Mucosa of rectum (tissue), 2 donors: ENCODE data around the gene OSBPL7.

Experiments
- H3K27ac ChIP-seq, 2 donors: one replicate each; pipeline ENCODE4 v1.7.0; 2013; ENCODE audit warnings: inconsistent platforms in 2 of 2, low read depth in 2 of 2, low read length in 2 of 2
- H3K27me3 ChIP-seq, 2 donors: one replicate each; pipeline ENCODE4 v1.7.0; 2013; ENCODE audit warnings: low read length in 2 of 2; ENCODE audit not compliant: control insufficient read depth in 2 of 2, insufficient read depth in 2 of 2
- H3K36me3 ChIP-seq, 2 donors: one replicate each; pipeline ENCODE4 v1.7.0; 2013; ENCODE audit warnings: low read length in 2 of 2; ENCODE audit not compliant: control insufficient read depth in 2 of 2, insufficient read depth in 2 of 2
- H3K4me1 ChIP-seq, 2 donors: one replicate each; pipeline ENCODE4 v1.7.0; 2013; ENCODE audit warnings: low read length in 2 of 2, mild to moderate bottlenecking in 1 of 2; ENCODE audit not compliant: control insufficient read depth in 2 of 2, insufficient read depth in 2 of 2
- H3K4me3 ChIP-seq, 2 donors: one replicate each; pipeline ENCODE4 v1.7.0; 2013; ENCODE audit warnings: low read length in 2 of 2
- H3K9ac ChIP-seq, 2 donors: one replicate each; pipeline ENCODE4 v1.7.0; 2013; ENCODE audit warnings: low read length in 2 of 2, low read depth in 1 of 2, mild to moderate bottlenecking in 1 of 2
- H3K9me3 ChIP-seq, 2 donors: one replicate each; pipeline ENCODE4 v1.7.0; 2013; ENCODE audit warnings: low read length in 2 of 2; ENCODE audit not compliant: control insufficient read depth in 2 of 2
- donor health status: healthy.
- donor health status: Normal muscosa, but diverticular disease.

OSBPL7 gene

GRCh38 chr17:47815106-47815918, 6.3 kb downstream of the OSBPL7 start:
- Histone ChIP-seq H3K36me3 (peaks cover 70 to 77% of the 10 kb centered on the region in 2 donors), H3K9me3 (no peaks in the 10 kb centered on the region), H3K27ac (no peak overlapping the region), H3K9ac (no peak overlapping the region), H3K4me1 (peaks cover 22 to 26% of the 10 kb centered on the region in 2 donors), H3K4me3 (no peak overlapping the region), H3K27me3 (no peaks in the 10 kb centered on the region)

- H3K9me3 ChIP-seq = no peaks in the 10 kb centered on the region
- H3K4me1 ChIP-seq = peaks cover 23 to 24% of the 10 kb centered on the region in 2 donors
- H3K4me3 ChIP-seq = no peak overlapping the region
- H3K27me3 ChIP-seq = no peaks in the 10 kb centered on the region
- H3K9ac ChIP-seq = no peak overlapping the region
- no peak overlapping the region for H3K27ac ChIP-seq
- peaks cover 75 to 79% of the 10 kb centered on the region in 2 donors for H3K36me3 ChIP-seq
Measured at GRCh38 chr17:47813512-47814031, 8.0 kb downstream of the OSBPL7 start.

- Histone ChIP-seq H3K4me3 (no peak overlapping the region), H3K9ac (no peak overlapping the region), H3K9me3 (no peaks in the 10 kb centered on the region), H3K27me3 (no peaks in the 10 kb centered on the region), H3K27ac (no peak overlapping the region), H3K4me1 (peaks cover 23 to 24% of the 10 kb centered on the region in 2 donors), H3K36me3 (peaks cover 75 to 79% of the 10 kb centered on the region in 2 donors)
Measured at GRCh38 chr17:47813077-47813476, 8.5 kb downstream of the OSBPL7 start.

DNA sequence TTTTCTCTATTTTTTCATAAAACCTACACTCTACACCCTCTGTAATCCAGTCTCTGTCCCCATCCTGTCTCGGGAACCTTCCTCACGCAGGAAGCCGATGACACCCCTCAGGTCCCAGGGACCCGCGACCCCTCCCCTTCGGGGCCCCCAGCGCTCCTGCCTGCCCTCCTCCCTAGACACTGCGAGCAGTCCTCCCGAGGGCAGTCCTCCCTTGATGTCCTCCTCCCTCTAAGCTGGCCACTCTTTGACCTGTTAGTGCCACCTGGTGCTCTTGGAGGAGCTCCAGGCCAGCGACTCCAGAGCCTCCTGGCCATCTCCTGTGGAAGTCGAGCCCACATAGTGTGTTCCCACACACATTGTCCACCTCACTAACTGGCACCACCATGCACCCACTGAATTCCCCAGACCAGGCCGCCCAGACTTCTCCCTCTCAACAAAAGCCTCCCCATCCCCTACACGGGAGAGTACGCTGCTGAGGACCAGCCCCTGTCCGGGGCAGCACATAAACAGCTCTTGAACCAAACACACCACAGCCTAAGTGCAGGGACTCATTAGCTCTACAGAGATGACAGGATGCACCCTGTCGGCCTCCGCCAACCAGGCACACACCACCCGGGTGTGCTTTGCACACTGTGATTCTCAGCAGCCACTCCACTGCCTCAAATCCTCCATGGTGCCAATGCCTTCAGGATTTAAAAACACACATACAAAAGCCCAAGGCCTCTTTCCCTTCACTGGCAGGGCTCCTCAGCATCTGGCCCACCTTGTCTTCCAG, 9.3 kb downstream of the OSBPL7 start:
- peaks cover 75 to 81% of the 10 kb centered on the region in 2 donors for H3K36me3 ChIP-seq
- no peaks in the 10 kb centered on the region for H3K27me3 ChIP-seq
- no peaks in the 10 kb centered on the region for H3K9me3 ChIP-seq
- no peak overlapping the region for H3K4me3 ChIP-seq
- H3K4me1 ChIP-seq = peaks cover 23 to 24% of the 10 kb centered on the region in 2 donors
- no peak overlapping the region for H3K9ac ChIP-seq
- peak overlapping the region in 1 of 2 donors; percentile 83 for H3K27ac ChIP-seq

- H3K9me3 ChIP-seq = no peaks in the 10 kb centered on the region
- no peaks in the 10 kb centered on the region for H3K27me3 ChIP-seq
- no peak overlapping the region for H3K9ac ChIP-seq
- peaks cover 76 to 82% of the 10 kb centered on the region in 2 donors for H3K36me3 ChIP-seq
- H3K27ac ChIP-seq = peak overlapping the region; percentile 83 to 84
- no peak overlapping the region for H3K4me3 ChIP-seq
- H3K4me1 ChIP-seq = peaks cover 23 to 24% of the 10 kb centered on the region in 2 donors
Measured at GRCh38 chr17:47811709-47812108, 9.9 kb downstream of the OSBPL7 start.

DNA sequence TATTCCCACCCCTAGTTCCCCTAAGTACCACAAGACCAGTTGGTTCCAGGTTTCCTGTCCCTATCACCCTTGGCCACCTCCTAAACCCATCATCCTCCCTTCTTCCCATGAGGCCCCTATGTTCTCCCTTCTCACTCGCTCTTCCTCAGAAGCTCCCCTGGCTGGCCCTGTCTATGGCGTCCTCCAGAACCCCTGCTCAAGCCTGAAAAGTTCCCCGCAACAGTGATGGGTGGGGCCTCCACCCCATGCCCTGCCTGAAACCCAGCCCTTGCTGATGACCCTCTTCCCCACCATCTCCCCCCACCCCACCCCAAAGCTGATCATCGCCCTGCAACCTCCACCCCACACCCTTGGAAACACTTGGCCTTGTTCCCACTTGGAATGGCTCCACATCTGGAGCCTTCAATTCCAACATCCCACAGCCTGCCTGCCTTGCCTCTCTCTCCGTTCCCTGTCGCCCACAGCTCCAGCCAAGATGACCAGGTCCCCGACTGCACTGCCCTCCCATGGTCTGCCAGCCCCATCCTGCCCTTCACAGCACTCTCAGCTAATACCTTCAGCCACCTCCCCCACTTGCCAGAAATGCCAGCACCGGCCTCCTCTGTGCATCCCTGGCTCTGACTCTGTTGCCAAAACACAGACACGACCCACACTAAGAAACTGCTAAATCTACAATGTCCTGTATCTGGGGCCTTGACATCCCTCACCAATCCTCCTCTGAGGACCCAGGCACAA, 10.5 kb downstream of the OSBPL7 start:
- peaks cover 72 to 78% of the 10 kb centered on the region in 2 donors for H3K36me3 ChIP-seq
- H3K27ac ChIP-seq = peak overlapping the region; percentile 83 to 84
- peak overlapping the region in 1 of 2 donors; percentile 11 for H3K9ac ChIP-seq

DNA sequence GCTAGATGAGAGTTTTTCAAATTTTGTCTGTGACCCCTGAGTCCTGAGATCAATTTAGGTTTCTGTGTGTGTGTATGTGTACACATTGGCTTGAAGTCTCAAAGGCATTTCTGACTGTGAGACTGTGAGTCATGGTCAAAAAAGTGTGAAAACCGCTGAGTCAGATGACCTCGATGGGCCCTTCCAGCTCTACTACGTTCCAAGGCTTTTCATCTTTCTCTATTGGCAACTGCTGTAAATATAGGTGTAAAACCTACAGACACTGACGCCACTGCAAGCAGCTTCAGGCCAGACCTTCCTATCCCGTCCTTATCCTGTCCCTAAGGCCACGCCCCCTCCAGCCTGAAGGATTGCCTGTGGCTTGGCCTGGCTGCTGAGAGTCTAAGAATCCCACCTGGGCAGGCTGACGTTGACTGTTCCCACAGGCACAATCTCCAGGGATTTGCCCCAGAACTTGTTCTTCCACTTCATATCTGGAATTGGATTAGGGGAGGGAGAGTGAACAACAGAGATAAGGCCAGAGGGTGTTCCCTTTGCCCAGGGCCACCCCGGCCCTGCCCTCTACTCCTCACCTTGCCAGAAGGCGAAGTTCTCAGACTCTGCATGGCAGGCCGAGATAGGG, 11.3 kb downstream of the OSBPL7 start:
- peaks cover 64 to 70% of the 10 kb centered on the region in 2 donors for H3K36me3 ChIP-seq

More for the DNA sequence above, 10.5 kb downstream of the OSBPL7 start:
- H3K27me3 ChIP-seq = no peaks in the 10 kb centered on the region
- peaks cover 23 to 24% of the 10 kb centered on the region in 2 donors for H3K4me1 ChIP-seq
- peak overlapping the region in 1 of 2 donors; percentile 25 for H3K4me3 ChIP-seq
- H3K9me3 ChIP-seq = no peaks in the 10 kb centered on the region

GRCh38 chr17:47808830-47809480, 12.6 kb downstream of the OSBPL7 start:
- no peaks in the 10 kb centered on the region for H3K9me3 ChIP-seq
- H3K36me3 ChIP-seq = peaks cover 52 to 57% of the 10 kb centered on the region in 2 donors
- H3K4me3 ChIP-seq = no peak overlapping the region
- peaks cover 21 to 24% of the 10 kb centered on the region in 2 donors for H3K4me1 ChIP-seq
- H3K27ac ChIP-seq = no peak overlapping the region
- H3K9ac ChIP-seq = no peak overlapping the region
- H3K27me3 ChIP-seq = no peaks in the 10 kb centered on the region

More for the DNA sequence above, 11.3 kb downstream of the OSBPL7 start:
- H3K9ac ChIP-seq = peak overlapping the region in 1 of 2 donors; percentile 16
- H3K4me3 ChIP-seq = peak overlapping the region in 1 of 2 donors; percentile 25
- H3K9me3 ChIP-seq = no peaks in the 10 kb centered on the region
- peaks cover 23 to 24% of the 10 kb centered on the region in 2 donors for H3K4me1 ChIP-seq
- peak overlapping the region; percentile 83 to 84 for H3K27ac ChIP-seq
- no peaks in the 10 kb centered on the region for H3K27me3 ChIP-seq
